ENCODE results near the gene HOXB2. TPM values are rescaled to one million over a fixed set of nuclear protein-coding genes. Genes with fewer than 3 reads are reported as not detected.

Gene HOXB2
- total RNA-seq, 1 donor from 2014 or later, result 21.8 TPM

DNA sequence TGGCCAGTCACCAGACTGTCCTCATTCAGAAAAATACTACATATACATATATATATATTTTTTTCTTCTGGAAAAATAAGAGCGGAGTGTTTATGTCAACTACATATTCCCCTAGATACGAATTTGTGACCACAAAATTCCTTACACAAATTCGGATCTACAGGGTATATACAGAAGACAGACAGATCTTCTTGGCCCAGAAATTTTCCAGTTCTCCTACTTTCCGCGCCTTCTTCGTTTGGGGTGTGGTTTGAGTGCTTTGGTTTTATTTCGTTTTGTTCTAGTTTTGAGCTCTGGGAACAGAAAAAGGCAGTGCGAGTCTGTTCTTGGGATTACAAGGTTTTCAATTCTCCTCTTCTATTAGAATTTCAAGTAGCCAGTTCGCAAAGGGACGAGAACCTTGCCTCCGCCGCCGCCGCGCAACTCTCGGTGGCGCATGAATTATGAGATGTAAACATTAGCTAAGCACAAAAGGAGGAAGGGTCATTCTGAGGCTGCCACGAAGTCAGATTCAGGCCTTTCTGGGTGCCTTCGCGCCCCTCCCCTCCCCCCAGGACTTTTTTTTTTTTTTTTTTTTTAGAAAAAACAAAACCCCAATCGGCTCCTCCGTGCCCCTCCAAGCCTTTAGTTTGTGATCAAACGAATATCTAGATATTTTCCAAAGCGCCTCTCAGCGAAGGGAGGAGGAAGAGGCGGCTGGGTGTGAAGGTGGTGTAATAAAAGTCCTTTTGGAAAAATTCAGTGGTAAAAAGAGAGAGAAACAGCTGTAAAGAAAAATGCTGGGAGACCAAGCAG lies 35.0 kb upstream of the HOXB2 start:
- intact Hi-C loops (cut with micrococcal nuclease), result loop anchor here (2.0 kb wide), 2 partner anchors 37 to 69 kb away; no protein-coding TSS in a partner anchor

DNA sequence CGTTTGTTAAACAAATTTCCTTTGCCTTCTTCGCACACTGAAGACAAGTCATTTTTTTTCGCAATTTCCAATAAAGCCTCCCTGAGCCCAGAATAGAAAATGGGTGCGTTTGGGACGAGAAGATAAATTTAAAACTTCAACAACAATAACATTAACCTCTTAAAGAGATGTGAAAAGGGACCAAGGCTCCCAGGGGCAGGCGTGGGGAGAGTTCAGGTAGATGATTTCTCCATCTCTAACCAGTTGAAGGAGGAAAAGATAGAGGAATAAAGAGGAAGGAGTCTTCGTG lies 34.5 kb upstream of the HOXB2 start:
- intact Hi-C loops (cut with micrococcal nuclease), result loop anchor here (2.0 kb wide), 2 partner anchors 37 to 69 kb away; no protein-coding TSS in a partner anchor

DNA sequence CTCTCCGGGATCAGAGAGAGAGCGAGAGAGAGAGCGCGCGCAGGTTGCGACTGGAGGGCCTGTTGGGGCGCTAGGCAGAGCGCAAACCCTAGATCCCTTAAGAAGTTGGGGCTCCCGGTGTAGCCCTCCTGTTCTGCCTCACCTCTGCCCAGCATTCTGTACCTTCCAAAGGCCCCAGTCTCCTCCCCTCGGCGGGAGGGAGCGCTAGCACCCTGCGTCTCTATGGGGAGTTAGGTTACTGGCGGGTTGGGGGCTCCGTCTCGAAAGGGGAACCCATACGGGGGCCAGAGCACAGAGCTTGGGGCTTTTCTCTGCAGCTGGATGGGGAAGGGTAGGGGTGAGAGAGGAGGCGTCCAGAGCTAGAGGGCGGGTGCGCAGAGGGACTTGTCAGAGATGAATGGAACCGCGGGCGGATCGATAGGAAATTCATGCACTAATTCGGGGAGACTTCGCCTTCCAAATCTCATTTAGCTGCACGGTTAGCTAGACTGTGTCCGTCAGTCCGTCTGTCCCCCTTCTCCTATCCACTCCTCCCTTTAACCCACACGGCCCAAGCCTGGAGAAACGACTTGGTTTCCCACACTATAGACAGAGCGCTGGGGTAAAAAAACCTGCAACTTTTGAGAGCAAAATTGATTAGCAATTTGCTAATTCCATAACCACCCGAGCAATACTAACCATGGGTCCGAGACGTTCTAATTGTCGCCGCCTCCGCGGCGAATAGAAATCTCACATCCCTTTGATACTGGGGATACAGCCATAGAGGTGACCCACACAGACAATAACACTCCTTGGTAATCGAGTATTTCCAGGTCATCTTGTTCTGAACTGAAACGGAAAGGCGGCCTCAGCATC lies 33.9 kb upstream of the HOXB2 start:
- intact Hi-C loops (cut with micrococcal nuclease), result loop anchor here (2.0 kb wide), 2 partner anchors 36 to 68 kb away; no protein-coding TSS in a partner anchor

- intact Hi-C loops (cut with micrococcal nuclease), result loop anchor here (2.0 kb wide), 2 partner anchors 35 to 67 kb away; no protein-coding TSS in a partner anchor
These were observed 33.2 kb upstream of the HOXB2 start, which contains the start of gene HOXB4 for GRCh38 chr17:48577946-48578615. Gene HOXB4 (minus strand): TSS chr17:48578350. CDS start chr17:48578319, 31 bp downstream.

- intact Hi-C loops (cut with micrococcal nuclease), result no loop called here
These were observed 32.5 kb upstream of the HOXB2 start for GRCh38 chr17:48577330-48577945.

DNA sequence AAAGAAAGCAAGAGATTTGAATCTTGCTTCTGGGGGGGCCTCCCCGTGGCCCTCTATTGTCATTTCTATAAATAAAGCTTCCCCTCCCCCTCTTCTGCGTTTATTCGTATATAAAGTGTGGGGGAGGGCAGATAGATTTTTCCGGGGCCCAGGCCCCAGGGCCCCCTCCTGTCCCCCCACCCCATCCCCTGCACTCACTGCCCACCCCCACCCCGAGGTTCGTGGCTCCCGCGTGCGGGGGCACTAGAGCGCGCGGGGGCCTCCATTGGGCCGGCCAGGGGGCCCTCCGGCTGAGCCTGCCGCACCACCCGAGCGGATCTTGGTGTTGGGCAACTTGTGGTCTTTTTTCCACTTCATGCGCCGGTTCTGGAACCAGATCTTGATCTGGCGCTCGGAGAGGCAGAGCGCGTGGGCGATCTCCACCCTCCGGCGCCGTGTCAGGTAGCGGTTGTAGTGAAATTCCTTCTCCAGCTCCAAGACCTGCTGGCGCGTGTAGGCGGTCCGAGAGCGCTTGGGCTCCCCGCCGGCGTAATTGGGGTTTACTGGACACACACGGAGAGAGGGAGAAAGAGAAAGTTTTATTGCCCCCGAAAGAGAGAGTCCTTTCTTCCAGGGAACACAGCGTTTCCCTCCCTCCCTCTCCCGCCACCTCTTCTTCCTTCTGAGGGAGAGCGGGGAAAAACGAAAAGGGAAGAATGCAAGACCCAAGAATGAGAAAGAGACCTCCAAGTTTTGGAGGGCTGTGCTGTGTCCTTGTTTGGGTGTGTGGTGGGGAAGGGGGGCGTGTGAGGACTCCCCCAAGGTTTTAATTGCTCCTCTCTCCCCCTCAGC lies 31.8 kb upstream of the HOXB2 start:
- intact Hi-C loops (cut with micrococcal nuclease), result no loop called here

DNA sequence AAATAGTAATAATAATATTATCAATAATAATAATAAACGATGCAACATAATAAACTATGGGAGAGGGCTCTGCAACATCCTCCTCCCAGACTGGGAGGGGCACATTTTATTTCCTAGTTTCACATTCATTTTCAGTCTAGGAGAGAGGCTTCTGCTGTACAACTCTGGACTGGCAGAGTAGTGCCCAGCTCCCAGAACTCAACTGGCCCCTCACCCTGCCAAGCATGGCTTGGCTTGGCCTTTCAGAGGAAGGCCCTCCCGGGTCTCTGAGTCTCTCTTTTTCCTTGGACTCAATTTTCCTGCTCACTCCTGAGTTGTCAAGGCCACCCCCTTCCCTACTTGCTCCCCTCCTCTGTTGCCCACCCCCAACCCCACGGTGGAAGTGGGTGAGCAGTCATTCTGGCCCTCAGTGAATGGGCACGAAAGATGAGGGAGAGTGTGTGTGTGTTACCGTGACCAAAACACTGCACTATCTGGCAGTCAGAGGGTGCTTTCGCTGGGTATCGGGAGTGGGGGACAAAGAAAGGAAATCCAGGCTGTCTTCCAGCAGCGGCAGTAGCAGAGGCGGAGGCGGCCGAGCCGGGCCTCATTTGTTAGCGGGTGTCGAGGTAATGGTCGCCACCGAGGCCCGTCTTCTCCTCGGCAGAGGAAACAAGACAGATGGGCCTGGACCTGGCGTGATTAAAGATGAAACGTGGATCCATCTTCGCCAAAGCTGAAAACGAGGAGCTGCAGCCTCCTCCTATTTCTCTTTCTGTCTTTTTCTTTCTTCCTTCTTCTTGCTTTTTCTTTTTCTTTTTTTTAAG lies 31.0 kb upstream of the HOXB2 start:
- intact Hi-C loops (cut with micrococcal nuclease), result no loop called here

DNA sequence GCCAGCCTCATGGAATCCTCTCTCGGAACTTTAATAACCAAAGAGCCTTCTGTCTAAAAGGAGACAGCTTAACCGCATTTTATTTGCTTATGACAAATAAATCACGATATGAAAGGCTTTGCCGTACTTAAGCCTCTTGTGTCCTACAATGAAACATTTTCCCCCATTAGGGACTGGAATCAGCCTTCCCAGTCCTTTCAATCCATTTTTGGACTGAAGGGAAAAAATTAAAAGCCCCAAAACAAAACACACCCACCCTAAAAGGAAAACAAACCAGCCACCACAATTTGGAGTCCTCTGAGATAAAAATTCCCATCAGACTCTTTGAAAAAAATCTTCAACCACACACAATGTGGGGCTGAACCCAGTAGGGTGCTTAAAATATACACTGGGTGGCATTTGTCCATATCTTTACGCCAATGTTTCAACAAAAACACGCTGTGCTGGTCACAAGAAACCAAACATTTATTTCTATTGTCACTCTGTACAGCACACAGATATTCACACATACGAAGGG lies 30.2 kb upstream of the HOXB2 start:
- intact Hi-C loops (cut with micrococcal nuclease), result no loop called here

DNA sequence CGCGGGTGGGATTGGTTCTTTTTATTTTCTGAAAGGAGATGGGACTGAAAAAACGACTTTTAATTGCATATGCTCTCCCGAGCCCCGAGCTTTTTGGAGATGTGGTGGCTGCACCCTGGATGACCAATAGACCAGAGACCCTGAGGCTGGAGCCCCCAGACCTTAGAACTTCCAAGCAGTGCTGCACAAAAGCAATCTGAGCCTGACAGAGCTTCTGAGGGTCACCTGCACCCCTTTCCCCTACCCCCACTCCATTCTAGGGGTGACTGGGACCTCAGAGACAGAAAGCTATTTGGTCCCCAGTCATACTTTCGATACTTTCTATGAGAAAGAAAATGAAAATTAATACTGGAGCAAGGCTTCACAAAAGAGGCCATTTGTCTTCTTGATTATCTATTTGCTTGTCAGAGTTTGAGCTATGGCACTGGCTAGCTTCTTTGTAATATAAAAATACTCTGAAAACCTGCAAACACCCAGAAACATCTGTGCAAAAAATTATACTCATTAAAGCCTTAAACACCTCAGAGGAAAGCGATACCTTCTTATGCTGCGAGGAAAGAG lies 29.7 kb upstream of the HOXB2 start:
- intact Hi-C loops (cut with micrococcal nuclease), result no loop called here

DNA sequence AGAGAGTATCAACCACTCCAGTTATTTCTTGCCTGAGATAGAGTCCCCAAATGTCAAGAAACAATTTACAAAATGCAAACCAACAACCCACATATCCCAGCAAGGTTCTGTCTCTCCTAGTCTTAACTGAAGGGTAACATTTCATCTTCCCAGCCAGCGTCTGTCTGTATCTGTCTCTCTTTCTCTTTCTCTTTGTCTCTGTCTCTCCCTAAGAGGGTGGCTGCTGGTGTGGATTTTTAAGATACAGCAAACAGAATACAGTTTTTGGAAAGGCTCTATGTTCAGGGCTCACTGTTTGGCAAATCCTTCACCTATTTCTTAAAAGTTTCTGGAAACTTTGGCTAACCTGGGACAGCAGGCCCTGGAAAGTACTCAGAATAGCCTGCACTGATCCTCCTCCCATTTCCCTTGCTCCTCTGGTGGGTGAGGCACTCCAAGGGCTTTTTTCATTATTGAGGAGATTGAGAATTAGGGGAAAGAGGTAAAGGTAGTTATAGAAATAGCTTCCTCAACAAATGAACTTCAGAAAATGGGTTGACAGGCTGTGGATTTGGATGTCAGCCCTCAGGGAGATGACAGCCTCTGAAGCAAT lies 27.0 kb upstream of the HOXB2 start:
- intact Hi-C loops (cut with micrococcal nuclease), result no loop called here

- intact Hi-C loops (cut with micrococcal nuclease), result no loop called here
These were observed 26.3 kb upstream of the HOXB2 start for GRCh38 chr17:48571024-48571818.

DNA sequence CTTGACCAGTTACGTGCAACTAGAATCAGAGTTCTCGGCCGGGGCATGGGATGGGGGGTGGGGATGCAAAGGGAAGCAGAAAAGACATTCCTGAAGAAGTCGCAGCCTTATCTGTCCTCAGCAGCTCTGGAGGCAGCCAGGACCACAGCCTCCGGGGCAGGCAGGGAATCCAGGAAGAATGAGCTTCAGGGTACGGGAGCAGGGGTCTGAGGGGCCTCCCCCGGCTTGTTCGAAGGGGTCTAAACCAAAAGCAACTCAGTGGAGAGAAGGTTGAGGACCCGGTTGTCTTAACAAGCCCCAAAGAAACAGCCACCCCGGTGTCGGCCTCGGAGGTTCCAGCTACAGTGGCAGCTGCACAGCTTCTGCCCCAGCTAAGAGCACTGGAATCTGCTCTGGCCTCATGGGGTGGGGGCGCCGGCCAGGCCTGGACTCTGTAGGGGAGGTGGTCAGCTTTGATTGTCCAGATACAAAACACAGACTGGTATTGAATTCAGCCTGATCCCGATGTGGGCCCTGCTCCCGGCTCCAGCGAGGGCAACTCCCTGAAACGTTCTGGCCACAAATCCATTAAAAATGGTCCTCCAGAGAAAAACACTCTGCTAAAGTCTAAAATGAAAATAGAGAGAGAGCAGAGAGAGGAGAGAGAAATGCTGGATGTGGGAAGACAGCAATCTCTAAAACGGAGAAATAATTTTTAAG lies 25.6 kb upstream of the HOXB2 start:
- intact Hi-C loops (cut with micrococcal nuclease), result no loop called here

- intact Hi-C loops (cut with micrococcal nuclease), result no loop called here
These were observed 24.9 kb upstream of the HOXB2 start for GRCh38 chr17:48569674-48570324.

DNA sequence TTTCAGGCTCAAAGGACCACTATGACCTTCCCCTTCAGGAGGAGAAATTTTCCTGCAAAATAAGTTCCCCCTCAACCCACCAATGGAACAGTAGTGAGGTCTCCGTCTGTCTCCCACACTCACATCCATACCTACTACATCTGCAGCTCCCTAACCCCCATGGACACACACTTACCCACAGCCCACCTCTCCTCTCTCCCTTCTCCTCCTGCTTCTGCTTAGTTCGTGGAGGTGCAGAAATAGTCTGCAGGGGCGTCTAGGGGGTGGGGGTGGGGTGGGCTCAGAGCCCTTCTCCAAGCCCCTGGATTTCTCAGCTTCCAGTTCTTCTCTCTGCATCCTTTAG lies 24.3 kb upstream of the HOXB2 start:
- intact Hi-C loops (cut with micrococcal nuclease), result no loop called here

- intact Hi-C loops (cut with micrococcal nuclease), result no loop called here
These were observed 23.8 kb upstream of the HOXB2 start for GRCh38 chr17:48568499-48569239.
